HK-2 (cell line): ENCODE data around the gene SULT1A2.
A peak's percentile ranks its signal among the peaks of the same experiment; 100 is the strongest.
"Not testable (repeated sequence)": the region's sequence is repeated elsewhere in the genome, so short reads cannot be mapped to it uniquely, and the experiment has no call there.

ENCODE experiments used
- DNase-seq: peaks from one replicate; pipeline ENCODE4 v3.0.0-alpha.2; 2018; ENCODE audit not compliant: unreplicated experiment

The SULT1A2 gene

DNA sequence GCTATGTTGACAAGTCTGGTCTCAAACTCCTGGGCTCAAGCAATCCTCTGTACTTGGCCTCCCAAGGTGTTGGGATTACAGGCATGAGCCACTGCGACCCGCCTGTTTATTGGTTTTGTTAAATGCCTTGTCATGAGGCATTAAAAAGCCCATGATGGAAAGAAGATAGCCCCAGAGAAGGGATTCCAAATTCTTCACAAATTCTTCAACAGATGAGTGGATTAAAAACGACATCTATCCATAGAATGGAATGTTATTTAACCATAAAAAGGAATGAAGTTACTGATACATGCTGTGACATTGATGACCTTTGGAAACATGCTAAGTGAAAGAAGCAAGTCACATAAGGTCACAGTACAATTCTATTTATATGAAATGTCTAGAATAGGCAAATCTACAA, 38.4 kb downstream of the SULT1A2 start:
- no peak for DNase-seq

DNA sequence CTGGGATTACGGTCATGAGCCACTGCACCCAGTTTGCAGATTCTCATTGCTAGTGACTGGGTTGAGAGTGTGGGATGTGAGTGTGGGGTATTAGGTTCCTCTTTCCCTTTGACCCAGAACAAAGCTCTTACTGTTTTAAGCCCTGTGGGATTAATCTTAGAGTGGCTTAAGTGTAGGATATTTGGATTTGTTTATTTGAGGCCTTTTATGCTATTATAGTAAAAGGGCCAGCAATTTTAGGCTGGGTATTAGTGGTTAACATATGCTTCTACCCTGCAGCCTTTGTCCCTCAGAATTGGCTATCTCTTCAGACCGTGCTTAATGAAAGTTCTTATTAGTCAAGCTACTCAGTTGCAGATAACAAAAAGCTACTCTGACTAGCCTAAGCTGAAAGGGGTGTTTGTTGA, 39.9 kb downstream of the SULT1A2 start:
- DNase-seq = no peak

DNA sequence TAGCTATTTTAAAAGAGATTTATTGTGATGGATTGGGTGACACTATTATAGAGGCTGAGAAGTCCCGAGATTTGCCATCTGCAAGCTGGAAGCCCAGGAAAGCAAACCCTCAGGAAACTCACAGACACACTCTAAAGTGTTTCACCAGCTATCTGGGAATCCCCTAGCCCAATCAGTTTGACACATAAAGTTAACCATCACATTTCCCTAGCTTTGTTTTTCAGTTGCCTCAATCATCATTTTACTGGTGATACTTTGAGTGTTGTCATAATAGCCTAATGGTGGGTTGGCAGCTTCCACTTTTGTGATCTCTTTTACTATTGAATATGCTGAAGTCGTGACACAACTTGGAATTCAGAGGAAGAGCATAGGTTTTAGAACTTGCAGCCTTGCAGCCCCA, 41.3 kb downstream of the SULT1A2 start:
- no peak for DNase-seq

DNA sequence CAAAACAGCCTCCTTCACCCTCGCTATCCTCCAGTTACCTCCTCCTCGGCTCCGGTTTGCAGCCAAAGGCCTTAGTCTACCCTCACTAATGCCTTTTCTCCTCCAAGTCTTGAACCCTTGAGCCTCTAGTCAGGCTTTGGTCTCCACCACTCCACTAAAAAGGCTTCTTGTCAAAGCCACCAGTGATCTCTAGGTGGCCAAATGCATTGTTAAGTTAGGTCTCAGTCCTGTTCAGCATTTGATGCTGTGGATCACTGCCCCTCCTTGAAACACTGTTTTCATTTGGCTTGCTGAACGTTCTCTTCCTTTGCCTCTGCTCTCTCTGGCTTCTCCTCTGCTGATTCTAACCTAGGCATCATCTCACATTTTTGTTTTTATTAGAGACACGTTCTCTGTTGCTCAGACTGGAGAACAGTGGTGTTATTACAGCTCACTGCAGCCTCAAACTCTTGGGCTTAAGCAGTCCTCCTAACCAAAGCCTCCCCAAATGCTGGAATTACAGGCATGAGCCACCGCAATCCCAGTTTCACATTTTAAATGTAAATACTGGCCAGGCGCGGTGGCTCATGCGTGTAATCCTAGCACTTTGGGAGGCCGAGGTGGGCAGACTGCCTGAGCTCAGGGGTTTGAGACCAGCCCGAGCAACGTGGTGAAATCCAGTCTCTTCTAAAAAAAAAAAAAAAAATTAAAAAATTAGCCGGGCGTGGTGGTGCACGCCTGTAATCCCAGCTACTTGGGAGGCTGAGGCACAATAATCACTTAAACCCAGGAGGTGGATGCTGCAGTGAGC, 42.0 kb downstream of the SULT1A2 start:
- DNase-seq = no peak

DNA sequence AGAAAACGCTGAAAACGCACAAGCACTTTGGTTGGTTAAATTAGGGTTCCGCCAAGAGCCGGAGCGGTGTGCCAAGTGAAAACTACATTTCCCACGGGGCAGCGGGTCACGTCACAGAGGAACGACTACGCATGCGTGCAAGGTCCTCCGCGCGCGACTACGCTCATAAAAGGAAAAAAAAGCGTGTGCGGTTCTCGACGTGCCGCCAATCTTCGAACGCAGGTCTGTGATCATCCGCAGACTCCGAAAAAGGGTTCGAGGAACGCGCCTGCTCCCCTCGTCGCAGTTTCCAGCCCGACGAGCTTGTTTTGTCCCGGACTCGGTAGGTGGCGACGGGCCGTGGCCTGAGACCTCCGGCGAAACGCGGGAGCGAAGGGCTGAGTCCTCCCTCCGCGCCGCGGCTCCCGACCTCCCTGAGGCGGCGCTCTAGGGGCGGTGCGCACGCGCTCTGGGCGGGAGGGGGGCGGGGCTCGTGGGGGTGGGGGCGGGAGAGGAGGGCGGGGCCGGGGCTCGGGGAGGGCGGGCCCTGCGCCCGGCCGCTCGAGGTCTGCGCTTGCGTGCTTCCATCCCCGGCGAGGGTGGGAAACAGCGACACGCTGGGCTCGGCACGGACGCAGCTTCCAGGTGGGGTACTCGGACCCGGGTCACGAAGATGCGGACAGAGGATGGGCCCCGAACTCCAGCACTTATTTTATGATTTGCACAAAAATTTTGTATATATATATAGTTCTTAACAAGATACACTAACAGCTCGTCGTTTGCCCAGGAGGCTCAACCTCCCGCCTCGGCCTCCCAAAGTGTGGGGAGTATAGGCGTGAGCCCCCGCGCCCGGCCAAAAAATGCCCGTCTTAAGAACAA, 42.8 kb downstream of the SULT1A2 start, which contains the start of gene SGF29:
Gene SGF29, plus strand, starts transcription at position 145 of the 858 bp plus-strand sequence. CDS start 27,150 bp downstream, outside the sequence.
- peak; percentile 81 for DNase-seq

DNA sequence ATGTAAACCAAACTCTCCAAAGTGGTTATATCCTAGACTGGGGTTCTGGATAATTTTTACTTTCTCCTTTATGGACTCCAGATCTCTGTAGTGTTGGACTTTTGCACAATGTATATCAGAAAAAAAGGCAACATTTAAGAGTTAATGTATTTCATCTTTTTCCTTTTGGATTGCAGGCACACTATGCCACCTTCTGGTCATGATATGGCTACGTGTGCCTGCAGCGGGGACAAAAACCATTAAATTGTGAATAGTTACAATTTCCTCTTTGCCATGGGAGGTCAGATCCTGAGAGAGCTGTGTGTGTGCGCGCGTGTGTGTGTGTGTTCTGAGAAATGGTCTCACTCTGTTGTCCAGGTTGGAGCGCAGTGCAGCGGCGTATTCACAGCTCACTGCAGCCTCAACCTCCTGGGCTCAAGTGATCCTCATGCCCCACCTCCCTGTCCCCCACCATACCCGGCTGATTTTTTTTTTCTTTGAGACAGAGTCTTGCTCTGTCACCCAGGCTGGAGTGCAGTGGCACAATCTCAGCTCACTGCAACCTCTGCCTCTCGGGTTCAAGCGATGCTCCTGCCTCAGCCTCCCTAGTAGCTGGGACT, 47.5 kb downstream of the SULT1A2 start:
- DNase-seq = no peak

DNA sequence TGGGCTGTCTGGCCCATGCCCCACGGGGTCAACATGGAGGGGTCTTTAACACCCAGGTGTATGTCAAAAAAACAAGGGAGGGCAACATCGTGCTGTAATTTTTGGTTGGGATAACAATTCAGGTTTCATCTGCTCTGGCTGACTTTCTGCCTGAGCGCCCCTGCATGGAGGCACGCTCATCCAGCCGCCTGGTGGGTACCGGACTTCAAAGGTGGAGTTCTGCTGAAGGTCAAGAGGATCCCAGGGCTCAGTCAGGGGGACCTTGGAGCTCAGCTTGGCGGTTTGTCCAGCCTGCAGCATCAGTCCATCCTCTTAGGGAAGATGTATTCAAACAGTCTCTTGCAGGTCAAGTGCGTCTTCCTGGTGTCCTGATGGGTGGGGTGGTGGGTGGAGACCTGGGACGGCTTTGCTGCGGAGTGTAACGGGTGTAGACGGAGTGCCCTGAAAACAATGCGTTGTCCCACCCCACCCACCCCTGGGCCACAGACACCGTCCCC, 48.5 kb downstream of the SULT1A2 start:
- DNase-seq = no peak

DNA sequence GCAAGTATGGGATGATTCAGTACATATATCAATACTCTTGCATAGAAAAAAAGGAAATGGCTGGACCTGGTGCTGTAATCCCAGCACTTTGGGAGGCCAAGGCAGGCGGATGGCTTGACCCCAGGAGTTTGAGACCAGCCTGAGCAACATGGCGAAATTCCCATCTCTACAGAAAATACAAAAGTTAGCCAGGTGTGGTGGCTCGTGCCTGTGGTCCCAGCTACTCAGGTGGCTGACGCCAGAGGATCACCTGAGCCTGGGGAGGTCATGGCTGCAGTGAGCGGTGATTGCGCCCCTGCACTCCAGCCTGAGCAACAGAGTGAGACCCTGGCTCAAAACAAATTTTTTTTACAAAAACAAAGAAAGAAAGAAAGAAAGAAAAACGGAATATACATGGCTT, 50.2 kb downstream of the SULT1A2 start:
- DNase-seq = no peak

DNA sequence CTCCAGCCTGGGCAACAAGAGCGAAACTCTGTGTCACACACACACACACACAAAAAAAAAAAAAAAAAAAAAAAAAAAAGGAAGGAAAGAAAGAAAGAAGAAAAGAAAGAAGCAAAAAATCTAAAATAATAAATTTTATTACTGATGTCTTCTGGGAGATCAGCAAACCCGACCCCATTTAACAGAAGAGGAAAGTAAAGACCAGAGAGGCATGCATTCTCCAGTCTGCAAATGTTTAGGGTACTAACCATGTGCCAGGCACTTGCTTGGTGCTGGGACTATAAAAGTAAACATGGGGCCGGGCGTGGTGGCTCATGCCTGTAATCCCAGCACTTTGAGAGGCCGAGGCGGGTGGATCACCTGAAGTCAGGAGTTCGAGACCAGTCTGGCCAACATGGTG, 50.9 kb downstream of the SULT1A2 start:
- not testable (repeated sequence) for DNase-seq

DNA sequence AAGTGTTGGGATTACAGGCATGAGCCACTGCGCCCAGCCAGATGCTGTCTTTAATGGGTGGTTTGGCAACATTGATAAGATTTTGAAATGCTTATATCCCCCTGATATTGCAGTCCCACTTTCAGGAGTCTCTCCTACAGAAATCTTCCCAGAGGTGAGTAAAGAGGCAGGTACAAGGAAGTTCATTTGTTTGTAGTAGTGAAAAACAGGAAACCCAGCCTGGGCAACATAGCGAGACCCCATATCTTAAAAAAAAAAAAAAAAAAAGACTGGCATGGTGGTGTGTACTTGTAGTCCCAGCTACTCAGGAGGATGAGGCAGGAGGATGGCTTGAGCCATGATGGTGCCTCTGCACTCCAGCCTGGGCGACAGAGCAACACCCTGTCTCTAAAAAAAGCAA, 51.9 kb downstream of the SULT1A2 start:
- no peak for DNase-seq

DNA sequence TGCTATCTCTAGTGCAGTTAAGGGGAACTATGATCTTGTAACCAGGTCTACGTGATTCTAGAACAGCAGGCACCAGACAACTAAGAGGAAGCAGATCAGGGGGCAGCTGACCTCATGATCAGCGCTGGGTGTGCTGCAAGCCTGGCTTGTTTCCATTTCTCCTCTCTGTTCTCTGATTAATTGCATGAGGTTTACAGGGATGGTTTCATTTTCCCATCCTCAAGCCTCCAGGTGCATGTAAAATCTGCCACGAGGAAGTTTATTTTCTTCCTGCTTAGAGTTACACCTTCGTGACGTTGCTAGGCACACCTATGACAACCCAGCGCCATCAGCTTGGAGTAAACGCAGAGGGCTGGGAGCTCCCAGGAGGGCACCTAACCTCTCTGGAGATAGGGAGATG, 53.8 kb downstream of the SULT1A2 start:
- no peak for DNase-seq

DNA sequence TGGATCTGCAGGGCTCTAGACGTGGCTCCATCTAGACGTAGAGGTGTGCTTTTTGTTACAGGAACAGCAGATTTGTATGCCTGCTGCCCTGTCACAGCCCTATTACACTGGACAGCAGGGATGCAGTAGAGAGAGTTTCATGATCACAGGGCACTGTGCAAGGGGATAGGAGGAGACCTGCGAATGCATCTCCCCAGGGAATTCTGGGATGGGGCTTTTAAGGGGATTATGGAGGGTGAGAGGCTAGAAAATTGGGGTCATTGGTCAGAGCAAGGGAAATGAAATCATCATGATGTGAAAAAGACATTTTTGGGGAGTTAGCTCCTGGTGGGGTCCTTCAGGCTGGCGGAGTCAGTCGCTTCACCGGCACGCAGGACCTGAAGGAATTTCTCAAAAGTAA, 54.2 kb downstream of the SULT1A2 start:
- no peak for DNase-seq
